ENCODE results near the gene CNDP1.

The CNDP1 gene

GRCh38 chr18:74532511-74533025, 1.7 kb upstream of the CNDP1 start:
- DNase-seq (ENCODE audit: low spot score) (no peak), ATAC-seq (ENCODE audit: low read depth) (no peak)
- Histone ChIP-seq H3K4me1 (ENCODE audit: insufficient read depth, poor library complexity, severe bottlenecking) (no peaks in the 10 kb centered on the region), H3K9me3 (ENCODE audit: severe bottlenecking) (no peaks in the 10 kb centered on the region), H3K27ac (ENCODE audit: poor library complexity, severe bottlenecking) (no peak overlapping the region), H3K36me3 (ENCODE audit: low read depth) (no peaks in the 10 kb centered on the region), H3K27me3 (ENCODE audit: insufficient read depth, poor library complexity, severe bottlenecking) (no peaks in the 10 kb centered on the region), H3K4me3 (ENCODE audit: severe bottlenecking) (no peak overlapping the region)
- TF ChIP-seq CTCF (IDR thresholded peaks at IDR 0.05; ENCODE audit: poor library complexity, severe bottlenecking) = no peak

- H3K27ac ChIP-seq (ENCODE audit: poor library complexity, severe bottlenecking) = no peak overlapping the region
- no peaks in the 10 kb centered on the region for H3K36me3 ChIP-seq (ENCODE audit: low read depth)
- no peaks in the 10 kb centered on the region for H3K27me3 ChIP-seq (ENCODE audit: insufficient read depth, poor library complexity, severe bottlenecking)
- DNase-seq (ENCODE audit: low spot score) = no peak
- ATAC-seq (ENCODE audit: low read depth) = no peak
- no peaks in the 10 kb centered on the region for H3K4me1 ChIP-seq (ENCODE audit: insufficient read depth, poor library complexity, severe bottlenecking)
- H3K9me3 ChIP-seq (ENCODE audit: severe bottlenecking) = no peaks in the 10 kb centered on the region
- H3K4me3 ChIP-seq (ENCODE audit: severe bottlenecking) = no peak overlapping the region
- TF ChIP-seq CTCF (IDR thresholded peaks at IDR 0.05; ENCODE audit: poor library complexity, severe bottlenecking) = no peak
Observed at GRCh38 chr18:74533666-74534065, 634 bp upstream of the CNDP1 start.

GRCh38 chr18:74534981-74535649, 815 bp downstream of the CNDP1 start:
- H3K27me3 ChIP-seq (ENCODE audit: insufficient read depth, poor library complexity, severe bottlenecking) = no peaks in the 10 kb centered on the region
- no peaks in the 10 kb centered on the region for H3K36me3 ChIP-seq (ENCODE audit: low read depth)
- no peaks in the 10 kb centered on the region for H3K9me3 ChIP-seq (ENCODE audit: severe bottlenecking)
- H3K27ac ChIP-seq (ENCODE audit: poor library complexity, severe bottlenecking) = no peak overlapping the region
- H3K4me1 ChIP-seq (ENCODE audit: insufficient read depth, poor library complexity, severe bottlenecking) = no peaks in the 10 kb centered on the region
- H3K4me3 ChIP-seq (ENCODE audit: severe bottlenecking) = no peak overlapping the region
- no peak for TF ChIP-seq CTCF (IDR thresholded peaks at IDR 0.05; ENCODE audit: poor library complexity, severe bottlenecking)
- ATAC-seq (ENCODE audit: low read depth) = no peak
- no peak for DNase-seq (ENCODE audit: low spot score)

- ATAC-seq (ENCODE audit: low read depth) (no peak), DNase-seq (ENCODE audit: low spot score) (no peak)
- Histone ChIP-seq H3K4me1 (ENCODE audit: insufficient read depth, poor library complexity, severe bottlenecking) (peaks cover 12% of the 10 kb centered on the region), H3K27me3 (ENCODE audit: insufficient read depth, poor library complexity, severe bottlenecking) (no peaks in the 10 kb centered on the region), H3K4me3 (ENCODE audit: severe bottlenecking) (no peak overlapping the region), H3K27ac (ENCODE audit: poor library complexity, severe bottlenecking) (no peak overlapping the region), H3K36me3 (ENCODE audit: low read depth) (no peaks in the 10 kb centered on the region), H3K9me3 (ENCODE audit: severe bottlenecking) (no peaks in the 10 kb centered on the region)
- no peak for TF ChIP-seq CTCF (IDR thresholded peaks at IDR 0.05; ENCODE audit: poor library complexity, severe bottlenecking)
Observed at GRCh38 chr18:74539289-74539688, 5.0 kb downstream of the CNDP1 start.
